Measurements from ENCODE around the gene PTMS.

DNA sequence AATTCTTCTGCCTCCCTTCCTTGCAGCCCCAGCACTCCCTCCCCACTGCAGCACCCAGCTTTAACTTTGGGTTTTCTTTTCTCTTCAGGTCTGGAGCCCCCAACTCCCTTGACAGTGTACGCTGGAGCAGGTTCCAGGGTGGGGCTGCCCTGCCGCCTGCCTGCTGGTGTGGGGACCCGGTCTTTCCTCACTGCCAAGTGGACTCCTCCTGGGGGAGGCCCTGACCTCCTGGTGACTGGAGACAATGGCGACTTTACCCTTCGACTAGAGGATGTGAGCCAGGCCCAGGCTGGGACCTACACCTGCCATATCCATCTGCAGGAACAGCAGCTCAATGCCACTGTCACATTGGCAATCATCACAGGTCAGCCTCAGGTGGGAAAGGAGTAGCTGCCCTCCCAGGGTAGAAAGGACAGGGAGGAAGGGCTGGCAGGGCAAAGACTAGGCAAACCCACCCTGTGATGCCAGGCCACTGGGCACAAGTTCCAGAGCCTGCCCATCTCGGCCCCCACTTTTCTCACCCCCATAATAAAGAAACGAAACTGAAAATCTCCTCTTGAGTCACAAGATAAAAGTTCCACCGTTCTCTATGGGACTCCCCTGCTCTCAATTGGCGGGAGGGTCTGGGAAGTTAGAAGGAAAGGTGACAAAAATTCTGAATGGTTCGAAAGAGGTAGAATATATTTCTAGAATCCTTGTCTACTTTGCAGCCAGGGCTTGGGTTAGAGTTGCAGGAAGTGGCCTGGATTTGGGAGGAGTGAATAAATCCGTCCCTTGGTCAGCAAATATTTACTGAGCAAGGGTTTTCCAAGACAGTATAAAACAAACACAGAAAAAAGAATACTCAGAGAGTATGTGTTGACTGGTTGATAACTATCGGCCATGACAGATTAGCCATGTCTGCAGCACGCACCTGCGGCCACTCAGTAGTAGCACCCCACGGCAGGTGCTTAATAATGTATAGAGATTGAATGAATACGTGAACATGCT lies 9.3 kb downstream of the PTMS start:
- no peak for TF ChIP-seq POLR2A (IDR thresholded peaks at IDR 0.05)
- TF ChIP-seq, protein P1, sequence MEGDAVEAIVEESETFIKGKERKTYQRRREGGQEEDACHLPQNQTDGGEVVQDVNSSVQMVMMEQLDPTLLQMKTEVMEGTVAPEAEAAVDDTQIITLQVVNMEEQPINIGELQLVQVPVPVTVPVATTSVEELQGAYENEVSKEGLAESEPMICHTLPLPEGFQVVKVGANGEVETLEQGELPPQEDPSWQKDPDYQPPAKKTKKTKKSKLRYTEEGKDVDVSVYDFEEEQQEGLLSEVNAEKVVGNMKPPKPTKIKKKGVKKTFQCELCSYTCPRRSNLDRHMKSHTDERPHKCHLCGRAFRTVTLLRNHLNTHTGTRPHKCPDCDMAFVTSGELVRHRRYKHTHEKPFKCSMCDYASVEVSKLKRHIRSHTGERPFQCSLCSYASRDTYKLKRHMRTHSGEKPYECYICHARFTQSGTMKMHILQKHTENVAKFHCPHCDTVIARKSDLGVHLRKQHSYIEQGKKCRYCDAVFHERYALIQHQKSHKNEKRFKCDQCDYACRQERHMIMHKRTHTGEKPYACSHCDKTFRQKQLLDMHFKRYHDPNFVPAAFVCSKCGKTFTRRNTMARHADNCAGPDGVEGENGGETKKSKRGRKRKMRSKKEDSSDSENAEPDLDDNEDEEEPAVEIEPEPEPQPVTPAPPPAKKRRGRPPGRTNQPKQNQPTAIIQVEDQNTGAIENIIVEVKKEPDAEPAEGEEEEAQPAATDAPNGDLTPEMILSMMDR (IDR thresholded peaks at IDR 0.05): no peak

Measured in testis (tissue), 2 donors.